ENCODE data around the gene GPRASP2.

- TF ChIP-seq, protein P1, sequence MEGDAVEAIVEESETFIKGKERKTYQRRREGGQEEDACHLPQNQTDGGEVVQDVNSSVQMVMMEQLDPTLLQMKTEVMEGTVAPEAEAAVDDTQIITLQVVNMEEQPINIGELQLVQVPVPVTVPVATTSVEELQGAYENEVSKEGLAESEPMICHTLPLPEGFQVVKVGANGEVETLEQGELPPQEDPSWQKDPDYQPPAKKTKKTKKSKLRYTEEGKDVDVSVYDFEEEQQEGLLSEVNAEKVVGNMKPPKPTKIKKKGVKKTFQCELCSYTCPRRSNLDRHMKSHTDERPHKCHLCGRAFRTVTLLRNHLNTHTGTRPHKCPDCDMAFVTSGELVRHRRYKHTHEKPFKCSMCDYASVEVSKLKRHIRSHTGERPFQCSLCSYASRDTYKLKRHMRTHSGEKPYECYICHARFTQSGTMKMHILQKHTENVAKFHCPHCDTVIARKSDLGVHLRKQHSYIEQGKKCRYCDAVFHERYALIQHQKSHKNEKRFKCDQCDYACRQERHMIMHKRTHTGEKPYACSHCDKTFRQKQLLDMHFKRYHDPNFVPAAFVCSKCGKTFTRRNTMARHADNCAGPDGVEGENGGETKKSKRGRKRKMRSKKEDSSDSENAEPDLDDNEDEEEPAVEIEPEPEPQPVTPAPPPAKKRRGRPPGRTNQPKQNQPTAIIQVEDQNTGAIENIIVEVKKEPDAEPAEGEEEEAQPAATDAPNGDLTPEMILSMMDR (IDR thresholded peaks at IDR 0.05; ENCODE audit: low read depth, low read length, missing input control) = no peak
- TF ChIP-seq EGR1 (IDR thresholded peaks at IDR 0.05; ENCODE audit: low read depth in 2 of 2) (no peak), FOXA1 (IDR thresholded peaks at IDR 0.05) (no peak)
- TF ChIP-seq, protein P2, sequence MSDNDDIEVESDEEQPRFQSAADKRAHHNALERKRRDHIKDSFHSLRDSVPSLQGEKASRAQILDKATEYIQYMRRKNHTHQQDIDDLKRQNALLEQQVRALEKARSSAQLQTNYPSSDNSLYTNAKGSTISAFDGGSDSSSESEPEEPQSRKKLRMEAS (IDR thresholded peaks at IDR 0.05) = no peak
These were observed 404 bp upstream of the GPRASP2 start for GRCh38 chrX:102711872-102712215.
